ENCODE data around the gene FBXW2.

GRCh38 chr9:120725907-120726306 is 67.3 kb downstream of the FBXW2 start:
- TF ChIP-seq POLR2AphosphoS5 (IDR thresholded peaks at IDR 0.05; ENCODE audit: borderline replicate concordance, low read depth, low read length) (no peak), EZH2 (IDR thresholded peaks at IDR 0.05) (no peak), FOXP2 (optimal IDR thresholded peaks at IDR 0.05; ENCODE audit: control extremely low read depth, extremely low read length, insufficient read depth) (no peak)
